HEK293T (cell line): Measurements from ENCODE around the gene KLHL5.

Source experiments
- CTCF ChIA-PET: fragments of 350-600 bp; formaldehyde crosslinking; extraction: SDS; loops from one replicate; lab custom pipeline; 2021; ENCODE audit warnings: antibody characterized with exemption, inconsistent platforms; lab: Yijun Ruan, JAX
- POLR2A ChIA-PET: fragments of 350-600 bp; formaldehyde crosslinking; extraction: SDS; loops from one replicate; lab custom pipeline; 2020; ENCODE audit warnings: antibody characterized with exemption, inconsistent platforms; lab: Yijun Ruan, JAX
- DNase-seq: peaks from one replicate; pipeline ENCODE4 v3.0.0; 2012; ENCODE audit warnings: mixed read lengths; ENCODE audit errors: extremely low spot score
- ARNT ChIP-seq: fragments of 450-650 bp; IDR thresholded peaks from 2 replicates; pipeline ENCODE4 v1.6.1; 2017; ENCODE audit warnings: mild to moderate bottlenecking
- BHLHE40 ChIP-seq: fragments of 450-650 bp; IDR thresholded peaks from 2 replicates; pipeline ENCODE4 v1.6.1; 2016; ENCODE audit warnings: mild to moderate bottlenecking, moderate library complexity, borderline replicate concordance
- CTBP1 ChIP-seq: fragments of 450-650 bp; IDR thresholded peaks from 2 replicates; pipeline ENCODE4 v1.6.1; 2016; ENCODE audit warnings: borderline replicate concordance
- ELF4 ChIP-seq: fragments of 450-650 bp; IDR thresholded peaks from 2 replicates; pipeline ENCODE4 v1.6.1; 2017; ENCODE audit warnings: antibody characterized with exemption
- FOXA1 ChIP-seq: fragments of 450-650 bp; IDR thresholded peaks from 2 replicates; pipeline ENCODE4 v1.6.1; 2016; ENCODE audit warnings: mild to moderate bottlenecking
- FOXK2 ChIP-seq: fragments of 450-650 bp; IDR thresholded peaks from 2 replicates; pipeline ENCODE4 v1.6.1; 2016; ENCODE audit warnings: mild to moderate bottlenecking
- FOXM1 ChIP-seq: fragments of 450-650 bp; IDR thresholded peaks from 2 replicates; pipeline ENCODE4 v1.6.1; 2017; ENCODE audit warnings: mild to moderate bottlenecking, borderline replicate concordance
- HDGF ChIP-seq: fragments of 450-650 bp; IDR thresholded peaks from 2 replicates; pipeline ENCODE4 v1.6.1; 2017; ENCODE audit warnings: antibody characterized with exemption, borderline replicate concordance
- L3MBTL2 ChIP-seq: fragments of 450-650 bp; conservative IDR thresholded peaks from 2 replicates; pipeline ENCODE4 v1.6.1; 2016; ENCODE audit warnings: mild to moderate bottlenecking
- LEF1 ChIP-seq: fragments of 450-650 bp; IDR thresholded peaks from 2 replicates; pipeline ENCODE4 v1.6.1; 2017; ENCODE audit warnings: mild to moderate bottlenecking, borderline replicate concordance
- NFRKB ChIP-seq: fragments of 450-650 bp; IDR thresholded peaks from 2 replicates; pipeline ENCODE4 v1.6.1; 2016; ENCODE audit warnings: mild to moderate bottlenecking, moderate library complexity
- PKNOX1 ChIP-seq: fragments of 450-650 bp; IDR thresholded peaks from 2 replicates; pipeline ENCODE4 v1.6.1; 2016
- SP1 ChIP-seq: fragments of 450-650 bp; IDR thresholded peaks from 2 replicates; pipeline ENCODE4 v1.6.1; 2017
- SUZ12 ChIP-seq: fragments of 450-650 bp; IDR thresholded peaks from 2 replicates; pipeline ENCODE4 v1.6.1; 2016; ENCODE audit warnings: mild to moderate bottlenecking
- TARDBP ChIP-seq: fragments of 450-650 bp; IDR thresholded peaks from 2 replicates; pipeline ENCODE4 v1.6.1; 2016
- ZNF384 ChIP-seq: fragments of 450-650 bp; IDR thresholded peaks from 2 replicates; pipeline ENCODE4 v1.6.1; 2016

Gene KLHL5

GRCh38 chr4:39062094-39062769 is at the start of gene KLHL5:
Gene KLHL5, plus strand, starts transcription at chr4:39062232. Its CDS starts 421 bp downstream, at chr4:39062653.
- ChIA-PET CTCF (no interaction called here), POLR2A (no interaction called here)
- no peak for DNase-seq
- TF ChIP-seq SP1 (no peak), ELF4 (no peak), FOXK2 (no peak), FOXA1 (no peak), NFRKB (no peak), HDGF (no peak), PKNOX1 (no peak), FOXM1 (no peak), LEF1 (no peak), CTBP1 (no peak), SUZ12 (no peak), ARNT (no peak), ZNF384 (no peak), TARDBP (no peak), BHLHE40 (no peak), L3MBTL2 (no peak)

DNA sequence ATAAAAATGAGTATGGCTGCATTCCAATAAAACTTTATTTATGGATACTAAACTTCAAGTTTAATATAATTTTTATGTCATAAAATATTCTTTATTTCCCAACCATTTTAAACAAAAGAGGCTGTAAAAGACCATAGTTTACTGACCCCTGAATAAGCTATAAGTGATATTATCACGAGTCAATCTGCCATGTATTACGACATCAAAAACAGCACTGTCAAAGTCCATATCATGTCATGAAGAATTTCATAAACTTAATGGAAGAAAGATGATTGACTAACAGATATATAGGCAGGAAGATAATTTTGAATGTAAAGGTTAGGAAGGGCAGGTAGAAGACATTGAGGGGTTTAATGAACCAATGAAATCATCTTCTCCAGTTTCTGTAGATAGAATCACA is 48.0 kb upstream of the KLHL5 start:
- TF ChIP-seq L3MBTL2 = no peak
- TF ChIP-seq CTBP1 = no peak
- no peak for TF ChIP-seq SP1
- TF ChIP-seq ELF4 = no peak
- no peak for TF ChIP-seq PKNOX1
- no peak for TF ChIP-seq TARDBP
- no peak for TF ChIP-seq FOXM1
- TF ChIP-seq FOXK2 = no peak
- no peak for TF ChIP-seq NFRKB
- TF ChIP-seq HDGF = no peak
- no peak for TF ChIP-seq LEF1
- no peak for TF ChIP-seq ARNT
- ChIA-PET POLR2A (no interaction called here), CTCF (no interaction called here)
- no peak for DNase-seq

GRCh38 chr4:39020130-39020529 is 41.9 kb upstream of the KLHL5 start:
- no peak for DNase-seq
- TF ChIP-seq SUZ12 (no peak), ELF4 (no peak), CTBP1 (no peak), ZNF384 (no peak), TARDBP (no peak), NFRKB (no peak), ARNT (no peak), FOXK2 (no peak), BHLHE40 (no peak), HDGF (no peak), L3MBTL2 (no peak), FOXM1 (no peak), LEF1 (no peak), SP1 (no peak), PKNOX1 (no peak), FOXA1 (no peak)
- ChIA-PET POLR2A (no interaction called here), CTCF (no interaction called here)

GRCh38 chr4:39021631-39022030 is 40.4 kb upstream of the KLHL5 start:
- TF ChIP-seq BHLHE40 (no peak), NFRKB (no peak), ELF4 (no peak), TARDBP (no peak), FOXK2 (no peak), CTBP1 (no peak), ARNT (no peak), L3MBTL2 (no peak), PKNOX1 (no peak), ZNF384 (no peak)
- no peak for DNase-seq
- ChIA-PET CTCF (no interaction called here), POLR2A (no interaction called here)

- no peak for DNase-seq
- ChIA-PET POLR2A (no interaction called here), CTCF (no interaction called here)
- TF ChIP-seq FOXM1 = no peak
- no peak for TF ChIP-seq SP1
- no peak for TF ChIP-seq NFRKB
- TF ChIP-seq FOXK2 = no peak
- TF ChIP-seq FOXA1 = no peak
- TF ChIP-seq L3MBTL2 = no peak
- no peak for TF ChIP-seq ARNT
- TF ChIP-seq PKNOX1 = no peak
- TF ChIP-seq HDGF = no peak
Observed at GRCh38 chr4:39022241-39022640, 39.8 kb upstream of the KLHL5 start.
